ENCODE results near the gene MYO16. TPM values are rescaled to one million over a fixed set of nuclear protein-coding genes. Genes with fewer than 3 reads are reported as not detected.

Gene MYO16
- total RNA-seq, 1 experiment from 2014 or later, result not detected

GRCh38 chr13:108889324-108889984 lies 260.0 kb downstream of the MYO16 start:
- no peak overlapping the region for H2BK12ac ChIP-seq (ENCODE audit: insufficient read length, low read depth, low read length)
- Mint-ChIP-seq H3K4me3 (no peak overlapping the region), H3K36me3 (ENCODE audit: insufficient read depth in 1 of 3, low read depth in 3 of 3) (no peaks in the 10 kb centered on the region), H3K27me3 (ENCODE audit: low read depth) (no peaks in the 10 kb centered on the region), H3K4me1 (no peaks in the 10 kb centered on the region), H3K27ac (0 out of 7 replicates have a peak overlapping the region, but pooled peaks of 1 of the 3 experiments have one; percentile 65), H3K9me3 (no peaks in the 10 kb centered on the region; a peak in 1 of 5 replicates)
- TF ChIP-seq CTCF (conservative IDR thresholded peaks at IDR 0.05), result no peak
- no peak overlapping the region for H3K56ac ChIP-seq (ENCODE audit: insufficient read length, low read depth, low read length)
- WGBS (ENCODE audit: extremely low coverage, insufficient read length, low lambda C conversion rate), result no CpG with 5 or more reads among the region's 2 CpGs
- H3K9me3 ChIP-seq (ENCODE audit: control insufficient read depth, low read depth, low read length), result no peaks in the 10 kb centered on the region
- no peak overlapping the region for H3K18ac ChIP-seq (ENCODE audit: insufficient read length, low read depth, low read length)
- no peak overlapping the region for H3K4ac ChIP-seq (ENCODE audit: low read depth, low read length)
- no peaks in the 10 kb centered on the region for H3K4me1 ChIP-seq (ENCODE audit: insufficient read depth, low read length)
- H3K23me2 ChIP-seq (ENCODE audit: insufficient read length, low read depth, low read length, poor library complexity, severe bottlenecking), result no peaks in the 10 kb centered on the region
- no peak overlapping the region for H2BK120ac ChIP-seq (ENCODE audit: low read depth, low read length, poor library complexity, severe bottlenecking)
- H3K79me1 ChIP-seq (ENCODE audit: insufficient read depth, low read depth, low read length, poor library complexity, severe bottlenecking), result no peaks in the 10 kb centered on the region
- no peak overlapping the region for H3K27ac ChIP-seq (ENCODE audit: insufficient read length, low read depth, low read length)
- no peak overlapping the region for H3K9ac ChIP-seq (ENCODE audit: extremely low read depth, insufficient read length, low read length)
- no peak overlapping the region for H3K23ac ChIP-seq (ENCODE audit: insufficient read length, low read depth, low read length)
- no peak overlapping the region for H3K14ac ChIP-seq (ENCODE audit: insufficient read depth, low read length)
- no peak overlapping the region for H3K4me2 ChIP-seq (ENCODE audit: insufficient read depth, insufficient read length, low read length)
- no peak overlapping the region for H2AFZ ChIP-seq (ENCODE audit: low read length)
- no peaks in the 10 kb centered on the region for H3K27me3 ChIP-seq (ENCODE audit: insufficient read depth, low read length)
- H4K20me1 ChIP-seq (ENCODE audit: control insufficient read depth, insufficient read depth, insufficient read length), result no peaks in the 10 kb centered on the region
- H3K79me2 ChIP-seq (ENCODE audit: insufficient read depth, low read length), result no peaks in the 10 kb centered on the region
- no peak overlapping the region for H4K8ac ChIP-seq (replicated peaks; ENCODE audit: insufficient read length, low read depth, low read length)
- DNase-seq, result no peak
- no peak overlapping the region for H2BK5ac ChIP-seq (ENCODE audit: insufficient read length, low read length)
- H2BK15ac ChIP-seq (ENCODE audit: low read depth, low read length), result no peak overlapping the region
- no peak overlapping the region for H2AK5ac ChIP-seq (ENCODE audit: insufficient read length, low read length)
- no peak overlapping the region for H2BK20ac ChIP-seq (ENCODE audit: low read depth, low read length, poor library complexity, severe bottlenecking)
- no peak overlapping the region for H4K91ac ChIP-seq (ENCODE audit: insufficient read length, low read depth, low read length)
- H4K5ac ChIP-seq (ENCODE audit: insufficient read length, low read depth, low read length), result no peak overlapping the region
- no peak overlapping the region for H3T11ph ChIP-seq (ENCODE audit: low read length)
